ENCODE results near the gene RENBP.

Gene RENBP

DNA sequence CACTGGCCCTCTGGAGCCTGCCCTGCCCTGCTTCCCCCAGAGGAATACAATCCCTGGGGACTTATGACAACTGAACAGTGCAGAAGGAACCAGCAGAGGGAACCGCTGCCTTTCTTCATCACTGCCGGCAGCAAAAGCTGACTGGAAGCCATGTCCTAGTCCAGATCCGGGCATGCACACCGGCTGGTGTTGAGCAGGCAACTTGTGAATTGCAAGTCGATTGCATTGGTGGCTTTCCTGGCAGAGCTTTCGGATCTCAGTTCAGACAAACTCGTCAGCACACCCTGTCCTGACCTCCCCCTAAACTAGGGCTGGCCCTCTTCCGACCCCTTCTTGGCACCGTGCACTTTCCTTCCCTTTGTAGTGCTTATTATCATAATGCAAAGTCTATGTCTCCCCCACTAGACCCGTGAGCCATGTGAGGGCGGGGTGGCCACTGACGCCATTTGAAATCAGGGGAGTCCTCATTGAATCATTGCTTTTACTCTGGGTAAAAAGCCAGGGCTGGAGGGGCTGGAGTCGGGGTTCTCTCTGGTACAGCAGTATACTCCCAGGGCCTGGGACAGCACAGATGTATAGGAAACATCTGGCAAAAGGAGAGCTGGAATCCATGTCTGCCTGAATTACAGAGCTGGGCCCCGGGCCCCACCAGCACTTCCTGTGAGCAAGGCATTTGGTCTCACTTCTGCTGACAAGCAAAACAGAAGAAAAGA, 20.1 kb downstream of the RENBP start:
- TF ChIP-seq POLR2A (IDR thresholded peaks at IDR 0.05; ENCODE audit: extremely low read depth, insufficient read length) (no peak), MYC (IDR thresholded peaks at IDR 0.05; ENCODE audit: low read depth, low read length) (no peak)
- TF ChIP-seq, protein P1, sequence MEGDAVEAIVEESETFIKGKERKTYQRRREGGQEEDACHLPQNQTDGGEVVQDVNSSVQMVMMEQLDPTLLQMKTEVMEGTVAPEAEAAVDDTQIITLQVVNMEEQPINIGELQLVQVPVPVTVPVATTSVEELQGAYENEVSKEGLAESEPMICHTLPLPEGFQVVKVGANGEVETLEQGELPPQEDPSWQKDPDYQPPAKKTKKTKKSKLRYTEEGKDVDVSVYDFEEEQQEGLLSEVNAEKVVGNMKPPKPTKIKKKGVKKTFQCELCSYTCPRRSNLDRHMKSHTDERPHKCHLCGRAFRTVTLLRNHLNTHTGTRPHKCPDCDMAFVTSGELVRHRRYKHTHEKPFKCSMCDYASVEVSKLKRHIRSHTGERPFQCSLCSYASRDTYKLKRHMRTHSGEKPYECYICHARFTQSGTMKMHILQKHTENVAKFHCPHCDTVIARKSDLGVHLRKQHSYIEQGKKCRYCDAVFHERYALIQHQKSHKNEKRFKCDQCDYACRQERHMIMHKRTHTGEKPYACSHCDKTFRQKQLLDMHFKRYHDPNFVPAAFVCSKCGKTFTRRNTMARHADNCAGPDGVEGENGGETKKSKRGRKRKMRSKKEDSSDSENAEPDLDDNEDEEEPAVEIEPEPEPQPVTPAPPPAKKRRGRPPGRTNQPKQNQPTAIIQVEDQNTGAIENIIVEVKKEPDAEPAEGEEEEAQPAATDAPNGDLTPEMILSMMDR (IDR thresholded peaks at IDR 0.05; ENCODE audit: low read depth, low read length), result peak; percentile 42
- TF ChIP-seq, protein P2, sequence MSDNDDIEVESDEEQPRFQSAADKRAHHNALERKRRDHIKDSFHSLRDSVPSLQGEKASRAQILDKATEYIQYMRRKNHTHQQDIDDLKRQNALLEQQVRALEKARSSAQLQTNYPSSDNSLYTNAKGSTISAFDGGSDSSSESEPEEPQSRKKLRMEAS (IDR thresholded peaks at IDR 0.05; ENCODE audit: low read depth, low read length), result no peak
- H3K4me3 ChIP-seq (ENCODE audit: low read depth, low read length), result no peak overlapping the region
- peak; percentile 87 for DNase-seq (ENCODE audit: low read depth)

DNA sequence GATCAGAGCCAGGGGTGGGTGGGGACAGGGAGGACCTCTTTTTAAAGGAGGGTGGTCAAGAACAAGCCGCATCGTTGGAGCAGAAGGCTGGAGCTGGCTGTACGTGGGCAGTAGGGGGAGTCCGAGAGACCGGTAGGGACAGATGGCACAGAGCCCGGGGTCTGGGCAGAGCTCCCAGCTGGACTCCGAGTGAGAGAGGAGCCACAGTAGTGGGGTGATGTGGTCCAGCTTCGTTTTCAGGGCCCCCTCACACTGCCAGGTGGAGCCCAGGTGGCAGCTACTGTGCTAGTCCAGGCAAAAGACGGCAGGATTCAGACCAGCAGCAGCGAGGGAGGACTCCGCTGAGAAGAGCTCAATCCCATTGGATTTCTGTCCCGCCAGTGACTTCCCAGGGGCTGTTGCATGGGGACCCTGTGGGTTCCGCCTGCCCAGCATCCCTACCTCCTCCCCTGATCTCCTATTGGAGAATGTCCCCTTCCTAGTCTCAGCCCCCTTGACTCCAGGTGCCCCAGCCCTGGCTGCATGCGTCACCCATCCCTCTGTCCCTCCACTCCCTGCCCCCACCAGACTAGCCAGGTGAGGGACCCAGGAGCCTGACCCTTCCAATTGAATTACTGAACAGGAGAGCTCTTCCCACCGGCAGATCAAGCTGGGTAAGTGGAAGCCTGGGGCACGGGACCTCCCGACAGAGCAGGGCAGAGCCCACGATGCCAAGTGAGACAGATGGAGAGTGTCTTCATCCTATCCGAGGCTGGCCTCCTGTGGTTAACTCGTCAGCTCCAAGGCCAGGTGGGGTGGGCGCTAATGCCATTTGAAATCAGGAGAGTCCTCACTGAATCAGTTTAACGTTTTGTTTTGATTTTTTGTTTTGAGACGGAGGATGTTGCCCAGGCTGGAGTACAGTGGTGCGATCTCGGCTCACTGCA, 21.2 kb downstream of the RENBP start:
- TF ChIP-seq MYC (IDR thresholded peaks at IDR 0.05; ENCODE audit: low read depth, low read length) (no peak), POLR2A (IDR thresholded peaks at IDR 0.05; ENCODE audit: extremely low read depth, insufficient read length) (no peak)
- TF ChIP-seq, protein P2 (IDR thresholded peaks at IDR 0.05; ENCODE audit: low read depth, low read length), result no peak
- TF ChIP-seq, protein P1 (IDR thresholded peaks at IDR 0.05; ENCODE audit: low read depth, low read length), result no peak
- H3K4me3 ChIP-seq (ENCODE audit: low read depth, low read length), result no peak overlapping the region
- no peak for DNase-seq (ENCODE audit: low read depth)

DNA sequence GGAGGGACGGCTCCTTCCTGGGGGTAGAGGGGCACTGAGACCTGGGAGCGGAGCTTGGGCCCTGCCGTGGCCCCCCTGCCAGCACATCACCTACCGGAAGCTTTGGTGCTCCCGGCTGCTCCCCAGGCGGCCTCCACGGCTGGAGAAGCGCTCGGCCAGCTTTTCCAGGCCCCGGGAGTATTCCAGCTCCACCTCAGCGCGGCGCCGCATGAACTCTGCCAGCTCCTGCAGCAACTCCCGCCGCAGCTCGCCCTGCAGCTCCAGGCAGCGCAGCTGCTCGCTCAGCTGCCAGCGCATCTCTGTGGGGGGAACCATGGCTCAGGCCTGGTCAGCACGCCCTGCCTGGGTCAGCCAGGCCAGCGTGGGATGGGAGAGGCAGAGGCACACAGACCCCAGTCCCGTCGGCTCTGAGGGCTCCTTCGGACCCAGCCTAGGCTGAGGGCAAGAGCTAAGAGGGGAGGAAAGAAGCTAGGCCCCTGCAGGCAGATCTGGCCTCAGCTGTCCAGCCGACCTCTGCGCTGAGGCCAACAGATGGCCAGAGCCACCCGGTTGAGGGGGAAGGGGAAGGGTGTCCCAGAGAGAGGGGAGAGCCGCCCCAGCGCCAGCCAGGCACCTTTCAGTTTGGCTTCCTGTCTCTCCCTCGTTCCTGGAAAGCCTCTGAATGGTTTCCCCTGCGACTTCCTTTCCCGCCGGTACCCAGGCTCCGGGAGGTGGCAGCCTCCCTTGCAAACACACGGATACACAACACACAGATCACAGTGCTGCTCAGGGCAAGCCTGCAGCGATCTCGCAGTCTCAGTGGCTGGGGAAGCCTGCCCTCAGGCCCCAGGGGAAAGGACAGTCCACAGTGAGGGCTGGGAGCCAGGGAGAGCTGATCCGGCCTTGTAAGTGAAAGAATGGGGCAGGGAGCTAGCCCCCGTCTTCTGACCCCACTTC, 22.7 kb downstream of the RENBP start:
- TF ChIP-seq POLR2A (IDR thresholded peaks at IDR 0.05; ENCODE audit: extremely low read depth, insufficient read length) (no peak), MYC (IDR thresholded peaks at IDR 0.05; ENCODE audit: low read depth, low read length) (no peak)
- TF ChIP-seq, protein P1 (IDR thresholded peaks at IDR 0.05; ENCODE audit: low read depth, low read length), result no peak
- TF ChIP-seq, protein P2 (IDR thresholded peaks at IDR 0.05; ENCODE audit: low read depth, low read length), result no peak
- no peak overlapping the region for H3K4me3 ChIP-seq (ENCODE audit: low read depth, low read length)
- no peak for DNase-seq (ENCODE audit: low read depth)

DNA sequence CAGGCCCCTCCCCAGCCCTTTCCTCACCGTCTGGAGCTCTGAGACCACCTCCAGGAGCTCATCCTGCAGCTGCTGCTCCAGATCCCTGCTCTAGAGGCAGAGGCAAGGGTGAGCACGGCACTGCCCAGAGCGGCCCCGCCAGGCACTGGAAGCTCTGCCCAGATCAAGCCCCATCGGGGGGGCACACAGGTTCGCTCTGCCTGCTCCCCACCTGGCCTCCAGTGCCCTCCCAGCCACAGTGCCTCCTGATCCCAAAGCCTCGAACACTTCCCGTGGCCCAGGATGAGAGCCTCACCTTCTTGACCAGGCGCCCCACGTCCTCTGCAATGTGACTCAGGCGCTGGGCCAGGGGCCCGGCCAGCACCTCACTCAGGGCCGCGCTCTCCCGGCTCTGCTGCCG, 23.4 kb downstream of the RENBP start:
- H3K4me3 ChIP-seq (ENCODE audit: low read depth, low read length), result no peak overlapping the region
- TF ChIP-seq, protein P2 (IDR thresholded peaks at IDR 0.05; ENCODE audit: low read depth, low read length), result no peak
- TF ChIP-seq, protein P1 (IDR thresholded peaks at IDR 0.05; ENCODE audit: low read depth, low read length), result no peak
- TF ChIP-seq MYC (IDR thresholded peaks at IDR 0.05; ENCODE audit: low read depth, low read length) (no peak), POLR2A (IDR thresholded peaks at IDR 0.05; ENCODE audit: extremely low read depth, insufficient read length) (no peak)
- DNase-seq (ENCODE audit: low read depth), result no peak

DNA sequence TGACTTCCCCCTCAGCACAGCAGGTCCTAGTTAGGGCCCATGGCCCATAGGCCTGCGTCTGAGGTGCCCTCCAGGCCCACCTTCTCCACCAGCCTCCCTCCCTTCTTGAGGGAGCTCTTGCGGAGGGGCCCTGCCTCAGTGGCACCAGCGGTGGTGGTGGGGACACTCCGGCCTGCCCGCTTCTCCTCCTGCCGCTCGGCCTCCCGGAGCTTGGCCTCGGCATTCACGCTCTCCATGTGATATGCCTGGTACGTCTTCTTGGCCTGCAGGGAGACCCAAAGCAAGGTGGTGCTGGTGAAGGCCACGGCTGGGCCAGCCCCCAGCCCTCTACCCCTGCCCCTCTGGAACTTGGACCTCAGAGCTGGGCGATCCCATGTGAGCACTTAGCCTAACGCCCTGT, 23.9 kb downstream of the RENBP start:
- DNase-seq (ENCODE audit: low read depth), result no peak
- TF ChIP-seq POLR2A (IDR thresholded peaks at IDR 0.05; ENCODE audit: extremely low read depth, insufficient read length) (no peak), MYC (IDR thresholded peaks at IDR 0.05; ENCODE audit: low read depth, low read length) (no peak)
- TF ChIP-seq, protein P1 (IDR thresholded peaks at IDR 0.05; ENCODE audit: low read depth, low read length), result no peak
- TF ChIP-seq, protein P2 (IDR thresholded peaks at IDR 0.05; ENCODE audit: low read depth, low read length), result no peak
- no peak overlapping the region for H3K4me3 ChIP-seq (ENCODE audit: low read depth, low read length)

All from NB4 (cell line).